Glutamatergic neuron (in vitro differentiated cells): ENCODE measurements around the gene METTL8. TPM values are rescaled to one million over a fixed set of nuclear protein-coding genes. Genes with fewer than 3 reads are reported as not detected.
"Not testable (repeated sequence)": the region's sequence is repeated elsewhere in the genome, so short reads cannot be mapped to it uniquely, and the experiment has no call there.

Source experiments
- DNase-seq: peaks from one replicate; pipeline ENCODE4 v3.0.0; 2022
- H3K27ac Mint-ChIP-seq: one replicate; pipeline ENCODE4 v1.8.0; 2020; ENCODE audit warnings: mild to moderate bottlenecking, mixed read lengths, inconsistent platforms; ENCODE audit not compliant: unreplicated experiment
- H3K27me3 Mint-ChIP-seq: one replicate; pipeline ENCODE4 v1.8.0; 2020; ENCODE audit warnings: mild to moderate bottlenecking, moderate library complexity, mixed read lengths, inconsistent platforms; ENCODE audit not compliant: unreplicated experiment
- H3K36me3 Mint-ChIP-seq: one replicate; pipeline ENCODE4 v1.8.0; 2020; ENCODE audit warnings: mild to moderate bottlenecking, mixed read lengths, inconsistent platforms; ENCODE audit not compliant: unreplicated experiment
- H3K4me1 Mint-ChIP-seq: one replicate; pipeline ENCODE4 v1.8.0; 2020; ENCODE audit warnings: mild to moderate bottlenecking, low read depth, mixed read lengths, inconsistent platforms; ENCODE audit not compliant: unreplicated experiment
- H3K4me3 Mint-ChIP-seq: one replicate; pipeline ENCODE4 v1.8.0; 2020; ENCODE audit warnings: mild to moderate bottlenecking, mixed read lengths, inconsistent platforms; ENCODE audit not compliant: unreplicated experiment
- H3K9me3 Mint-ChIP-seq: one replicate; pipeline ENCODE4 v1.8.0; 2020; ENCODE audit warnings: mild to moderate bottlenecking, moderate library complexity, mixed read lengths, inconsistent platforms; ENCODE audit not compliant: unreplicated experiment
- CTCF ChIP-seq: fragments of 200-600 bp; sonication (generic); IDR thresholded peaks from one replicate; pipeline ENCODE4 v1.5.0; 2021; ENCODE audit not compliant: partially characterized antibody, unreplicated experiment
- total RNA-seq: library from RNA; stranded (reverse); fragmentation: NEBNext Ultra II Directional; extraction: Animal tissue kit (Norgen Biotek cat#: 25700); gene quantifications from one replicate; pipeline ENCODE4 v1.2.1, GENCODE V29; 2021; ENCODE audit not compliant: unreplicated experiment

Gene METTL8
- total RNA-seq, 1 donor from 2014 or later, result 10.9 TPM

- no peak overlapping the region for H3K4me3 Mint-ChIP-seq
- no peak for DNase-seq
Observed at GRCh38 chr2:171365232-171365631, 68.6 kb downstream of the METTL8 start.

GRCh38 chr2:171362396-171362795 lies 71.4 kb downstream of the METTL8 start:
- Mint-ChIP-seq H3K27ac (no peak overlapping the region), H3K4me1 (no peaks in the 10 kb centered on the region), H3K9me3 (no peaks in the 10 kb centered on the region), H3K4me3 (no peak overlapping the region), H3K27me3 (no peaks in the 10 kb centered on the region), H3K36me3 (peaks cover 28% of the 10 kb centered on the region)
- no peak for DNase-seq
- no peak for TF ChIP-seq CTCF

More at GRCh38 chr2:171365232-171365631, 68.6 kb downstream of the METTL8 start:
- Mint-ChIP-seq H3K27me3 (no peaks in the 10 kb centered on the region), H3K36me3 (peaks cover 16% of the 10 kb centered on the region), H3K4me1 (no peaks in the 10 kb centered on the region), H3K9me3 (no peaks in the 10 kb centered on the region), H3K27ac (no peak overlapping the region)
- no peak for TF ChIP-seq CTCF

DNA sequence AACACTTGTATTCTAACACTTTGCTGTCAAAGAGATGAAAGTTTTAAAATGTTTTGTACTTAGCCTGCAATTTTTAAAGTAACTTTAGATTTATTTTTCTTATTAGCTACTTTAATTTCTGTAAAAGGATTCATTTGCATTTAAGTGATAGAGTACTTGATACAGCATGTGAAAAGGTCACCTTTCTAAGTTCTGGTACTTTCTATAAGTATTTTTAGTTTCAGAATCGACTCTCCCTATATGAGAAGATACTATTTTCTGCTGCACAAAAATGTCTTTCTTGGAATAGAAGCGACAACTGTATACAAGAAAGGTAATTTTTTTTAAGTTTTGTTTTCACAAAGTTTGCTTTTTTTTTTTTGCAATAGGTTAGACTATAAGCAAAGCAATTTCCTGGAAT lies 72.9 kb downstream of the METTL8 start:
- H3K4me3 Mint-ChIP-seq, result no peak overlapping the region
- TF ChIP-seq CTCF, result no peak
- no peaks in the 10 kb centered on the region for H3K4me1 Mint-ChIP-seq
- no peak overlapping the region for H3K27ac Mint-ChIP-seq
- H3K9me3 Mint-ChIP-seq, result peaks cover 2% of the 10 kb centered on the region
- H3K36me3 Mint-ChIP-seq, result peaks cover 19% of the 10 kb centered on the region
- H3K27me3 Mint-ChIP-seq, result no peaks in the 10 kb centered on the region
- no peak for DNase-seq

GRCh38 chr2:171353746-171354145 lies 80.0 kb downstream of the METTL8 start:
- H3K27me3 Mint-ChIP-seq, H3K4me1 Mint-ChIP-seq, H3K9me3 Mint-ChIP-seq, DNase-seq, H3K4me3 Mint-ChIP-seq, H3K27ac Mint-ChIP-seq: not testable (repeated sequence)
- H3K36me3 Mint-ChIP-seq, result peaks cover 20% of the 10 kb centered on the region

DNA sequence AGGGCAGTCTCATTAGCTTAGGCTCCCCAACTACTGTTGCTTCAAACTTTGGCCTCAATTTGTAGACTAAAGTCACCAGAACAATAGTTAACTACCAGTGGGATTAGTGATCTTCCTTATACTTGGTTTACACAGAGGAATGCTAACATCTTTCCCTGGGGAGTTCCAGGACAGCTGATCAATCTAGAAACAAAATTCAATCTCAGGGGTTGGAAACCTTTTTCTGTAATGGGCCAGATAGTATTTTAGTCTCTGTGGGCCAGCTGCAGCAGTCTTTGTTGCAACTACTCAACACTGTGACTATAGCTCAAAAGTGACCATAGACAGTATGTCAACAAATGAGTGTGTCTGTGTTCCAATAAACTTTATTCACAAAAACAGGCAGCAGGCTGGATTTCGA lies 85.7 kb downstream of the METTL8 start:
- H3K4me3 Mint-ChIP-seq, result no peak overlapping the region
- no peak for DNase-seq
- H3K9me3 Mint-ChIP-seq, result peaks cover 2% of the 10 kb centered on the region
- H3K27ac Mint-ChIP-seq, result no peak overlapping the region
- TF ChIP-seq CTCF, result no peak
- H3K27me3 Mint-ChIP-seq, result no peaks in the 10 kb centered on the region
- peaks cover 3% of the 10 kb centered on the region for H3K4me1 Mint-ChIP-seq
- peaks cover under 1% of the 10 kb centered on the region for H3K36me3 Mint-ChIP-seq
